ENCODE results near the gene XRCC6. TPM values are rescaled to one million over a fixed set of nuclear protein-coding genes. Genes with fewer than 3 reads are reported as not detected.
A peak's percentile ranks its signal among the peaks of the same experiment; 100 is the strongest.

Gene XRCC6
- total and polyA plus RNA-seq, 2 of the 13 experiments (the other 11 are each of a cell fraction or from before 2014, with no cell fraction given) = 124 to 625 TPM

GRCh38 chr22:41596776-41597634, 24.1 kb upstream of the XRCC6 start (continued):
- no peak for TF ChIP-seq ZFAT (CRISPR knock-in tag; conservative IDR thresholded peaks at IDR 0.05)
- no peak for TF ChIP-seq ZNF354B (CRISPR knock-in tag; IDR thresholded peaks at IDR 0.05)
- TF ChIP-seq ZNF768 (CRISPR knock-in tag; IDR thresholded peaks at IDR 0.05) = peak; percentile 27; the same call in 1 of the 2 replicates
- no peak for TF ChIP-seq TFDP2 (CRISPR knock-in tag; IDR thresholded peaks at IDR 0.05)
- peak; percentile 69 for TF ChIP-seq AGO2 (optimal IDR thresholded peaks at IDR 0.05; ENCODE audit: low read depth, low read length)
- no peak for TF ChIP-seq ATF4 (CRISPR knock-in tag; IDR thresholded peaks at IDR 0.05)
- TF ChIP-seq HNRNPH1 (optimal IDR thresholded peaks at IDR 0.05; ENCODE audit: low read depth, low read length) = no peak
- no peak for TF ChIP-seq IRF1 (CRISPR knock-in tag; IDR thresholded peaks at IDR 0.05; ENCODE audit: low read depth)
- no peak for TF ChIP-seq ZNF264 (CRISPR knock-in tag; IDR thresholded peaks at IDR 0.05)
- no peak for TF ChIP-seq ZMAT5 (CRISPR knock-in tag; IDR thresholded peaks at IDR 0.05; ENCODE audit: borderline replicate concordance, low read depth)
- no peak for TF ChIP-seq ZNF713 (CRISPR knock-in tag; IDR thresholded peaks at IDR 0.05)
- peak; percentile 96 for TF ChIP-seq RAD21 (CRISPR knock-in tag; IDR thresholded peaks at IDR 0.05)
- no peak for TF ChIP-seq HBP1 (CRISPR knock-in tag; IDR thresholded peaks at IDR 0.05; ENCODE audit: low read depth)
- TF ChIP-seq ZBTB40 (IDR thresholded peaks at IDR 0.05) = no peak
- no peak for TF ChIP-seq ZBTB40 (CRISPR knock-in tag; IDR thresholded peaks at IDR 0.05)
